ENCODE results near the gene DNAAF5.

- no peak for TF ChIP-seq CTCF (IDR thresholded peaks at IDR 0.05)
- TF ChIP-seq ZBTB33 (IDR thresholded peaks at IDR 0.05; ENCODE audit: borderline replicate concordance, low read depth), result no peak
- TF ChIP-seq REST (IDR thresholded peaks at IDR 0.05; ENCODE audit: low read depth, low read length), result no peak
- no peak for TF ChIP-seq GATA2 (CRISPR knock-in tag; IDR thresholded peaks at IDR 0.05)
- no peak for TF ChIP-seq EP300 (IDR thresholded peaks at IDR 0.05; ENCODE audit: borderline replicate concordance in 1 of 2, low read depth in 1 of 2, low read length in 1 of 2)
- no peak for TF ChIP-seq MAX (IDR thresholded peaks at IDR 0.05; ENCODE audit: low read depth)
Measured at GRCh38 chr7:761631-762030, 35.1 kb downstream of the DNAAF5 start.
